HepG2 (cell line): ENCODE measurements around the gene GNA12. TPM values are rescaled to one million over a fixed set of nuclear protein-coding genes. Genes with fewer than 3 reads are reported as not detected.

ENCODE experiments used
- CEBPB ChIP-seq: IDR thresholded peaks from 2 replicates; pipeline ENCODE4 v1.6.1; 2011; ENCODE audit warnings: low read depth, low read length, improper control_type of control experiment, borderline replicate concordance
- DPF2 ChIP-seq: sonication (generic); formaldehyde crosslinking; IDR thresholded peaks from 2 replicates; pipeline ENCODE4 v1.4.0; 2020; ENCODE audit warnings: mild to moderate bottlenecking, low read depth, missing genetic modification reagents, borderline replicate concordance
- ETV6 ChIP-seq: sonication (generic); formaldehyde crosslinking; conservative IDR thresholded peaks from 2 replicates; pipeline ENCODE4 v1.4.0; 2020; ENCODE audit warnings: missing genetic modification reagents
- FOXA3 ChIP-seq: IDR thresholded peaks from 2 replicates; pipeline ENCODE4 v1.6.1; 2016; ENCODE audit warnings: missing genetic modification reagents, missing compliant biosample characterization
- FOXP1 ChIP-seq, 2 experiments: fragments of 450-650 bp in 1 of 2; IDR thresholded peaks; 2 replicates each; pipeline ENCODE4 v1.6.1; 2017 to 2018; ENCODE audit warnings: antibody characterized with exemption in 1 of 2
- HDAC1 ChIP-seq: sonication (generic); formaldehyde crosslinking; IDR thresholded peaks from 2 replicates; pipeline ENCODE4 v1.5.1; 2020; ENCODE audit warnings: mild to moderate bottlenecking, missing genetic modification reagents
- MIXL1 ChIP-seq: IDR thresholded peaks from 2 replicates; pipeline ENCODE4 v1.6.1; 2016
- NCOA1 ChIP-seq: sonication (generic); formaldehyde crosslinking; IDR thresholded peaks from 2 replicates; pipeline ENCODE4 v1.9.0; 2021; ENCODE audit warnings: missing genetic modification reagents
- SOX13 ChIP-seq, 3 experiments: fragments of 450-650 bp in 1 of 3; sonication (generic) in 1 of 3; formaldehyde crosslinking in 1 of 3; IDR thresholded peaks in 2 of 3; conservative IDR thresholded peaks in 1 of 3; 2 replicates each; pipeline versions ENCODE4 v1.5.0 to v1.6.1; 2016 to 2020; ENCODE audit warnings: antibody characterized with exemption in 1 of 3, mild to moderate bottlenecking in 1 of 3, missing compliant biosample characterization in 1 of 3, missing genetic modification reagents in 1 of 3, moderate library complexity in 1 of 3
- TEAD3 ChIP-seq: optimal IDR thresholded peaks from 2 replicates; pipeline ENCODE3; 2016; ENCODE audit warnings: borderline replicate concordance
- ZNF101 ChIP-seq: sonication (generic); formaldehyde crosslinking; IDR thresholded peaks from 2 replicates; pipeline ENCODE4 v1.4.0; 2020; ENCODE audit warnings: mild to moderate bottlenecking, low read depth, missing genetic modification reagents, borderline replicate concordance
- ZNF143 ChIP-seq: sonication (generic); formaldehyde crosslinking; IDR thresholded peaks from 2 replicates; pipeline ENCODE4 v1.4.0; 2020; ENCODE audit warnings: missing genetic modification reagents
- ZNF317 ChIP-seq: sonication (generic); formaldehyde crosslinking; IDR thresholded peaks from 2 replicates; pipeline ENCODE4 v1.5.0; 2020; ENCODE audit warnings: mild to moderate bottlenecking, missing genetic modification reagents
- ZNF709 ChIP-seq: sonication (generic); formaldehyde crosslinking; IDR thresholded peaks from 2 replicates; pipeline ENCODE4 v1.5.0; 2020; ENCODE audit warnings: mild to moderate bottlenecking, missing genetic modification reagents
- ZSCAN29 ChIP-seq: sonication (generic); formaldehyde crosslinking; conservative IDR thresholded peaks from 2 replicates; pipeline ENCODE4 v1.4.0; 2020; ENCODE audit warnings: mild to moderate bottlenecking, missing genetic modification reagents
- polyA plus RNA-seq, 8 experiments: library from polyadenylated mRNA; depleted of rRNA in 3 of 8; stranded (reverse) in 7 of 8; unstranded in 1 of 8; fragments of >200 nt; fragmentation: Illumina TruSeq in 4 of 8; extraction: Trizol in 4 of 8; gene quantifications; 2 replicates each; pipeline versions ENCODE4 v1.2.1 to v1.2.3, GENCODE V29; 2011 to 2016; ENCODE audit warnings: low read depth in 4 of 8, missing spikeins in 1 of 8, mixed read lengths in 1 of 8; ENCODE audit not compliant: insufficient read depth in 1 of 8
- total RNA-seq, 5 experiments: library from RNA; depleted of rRNA; stranded (reverse); fragments of >200 nt; fragmentation: Illumina TruSeq; extraction: Trizol; gene quantifications; 2 replicates each; pipeline ENCODE4 v1.2.3, GENCODE V29; 2016; ENCODE audit warnings: low read depth in 1 of 5
- TF ChIP-seq, protein P1 (sequence below): sonication (generic); formaldehyde crosslinking; IDR thresholded peaks from 2 replicates; pipeline ENCODE4 v1.9.0; 2022; ENCODE audit warnings: missing genetic modification reagents, mild to moderate bottlenecking, borderline replicate concordance
- TF ChIP-seq, protein P2 (sequence below): sonication (generic); formaldehyde crosslinking; IDR thresholded peaks from 2 replicates; pipeline ENCODE4 v1.8.1; 2023; ENCODE audit warnings: mild to moderate bottlenecking, inconsistent platforms, moderate library complexity, missing genetic modification reagents, borderline replicate concordance
- TF ChIP-seq, protein P3 (sequence below): sonication (generic); formaldehyde crosslinking; IDR thresholded peaks from 2 replicates; pipeline ENCODE4 v1.4.0; 2020; ENCODE audit warnings: mild to moderate bottlenecking, missing genetic modification reagents, borderline replicate concordance
- TF ChIP-seq, protein P4 (sequence below): sonication (generic); IDR thresholded peaks from 2 replicates; pipeline ENCODE4 v1.6.1; 2016; ENCODE audit warnings: low read depth, borderline replicate concordance
- TF ChIP-seq, protein P5 (sequence below): sonication (generic); formaldehyde crosslinking; IDR thresholded peaks from 2 replicates; pipeline ENCODE4 v1.5.0; 2020; ENCODE audit warnings: missing genetic modification reagents

The GNA12 gene
- total and polyA plus RNA-seq, 2 of the 13 experiments (the other 11 are each of a cell fraction or from before 2014, with no cell fraction given), result 16.2 to 50.9 TPM

DNA sequence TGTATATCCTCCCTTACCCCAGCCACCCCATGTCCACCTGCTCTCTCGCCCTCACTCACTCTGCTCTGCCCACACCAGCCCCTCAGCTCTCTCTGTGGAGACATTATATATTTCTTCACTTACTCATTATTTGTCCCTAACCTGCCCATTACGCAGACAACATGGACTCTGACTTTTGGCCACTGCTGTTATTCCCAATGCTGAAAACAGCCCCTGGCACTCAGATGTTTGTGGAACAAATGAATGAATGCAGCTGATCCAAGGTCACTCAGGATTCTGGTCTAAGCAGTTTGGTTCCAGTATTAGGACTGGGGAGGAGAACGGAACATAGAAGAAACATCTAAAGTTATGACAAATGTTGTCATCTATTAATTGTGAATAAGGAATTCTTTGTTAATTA lies 26.7 kb downstream of the GNA12 start (continued):
- no peak for TF ChIP-seq ZNF317 (CRISPR knock-in tag)
- TF ChIP-seq, protein P1, sequence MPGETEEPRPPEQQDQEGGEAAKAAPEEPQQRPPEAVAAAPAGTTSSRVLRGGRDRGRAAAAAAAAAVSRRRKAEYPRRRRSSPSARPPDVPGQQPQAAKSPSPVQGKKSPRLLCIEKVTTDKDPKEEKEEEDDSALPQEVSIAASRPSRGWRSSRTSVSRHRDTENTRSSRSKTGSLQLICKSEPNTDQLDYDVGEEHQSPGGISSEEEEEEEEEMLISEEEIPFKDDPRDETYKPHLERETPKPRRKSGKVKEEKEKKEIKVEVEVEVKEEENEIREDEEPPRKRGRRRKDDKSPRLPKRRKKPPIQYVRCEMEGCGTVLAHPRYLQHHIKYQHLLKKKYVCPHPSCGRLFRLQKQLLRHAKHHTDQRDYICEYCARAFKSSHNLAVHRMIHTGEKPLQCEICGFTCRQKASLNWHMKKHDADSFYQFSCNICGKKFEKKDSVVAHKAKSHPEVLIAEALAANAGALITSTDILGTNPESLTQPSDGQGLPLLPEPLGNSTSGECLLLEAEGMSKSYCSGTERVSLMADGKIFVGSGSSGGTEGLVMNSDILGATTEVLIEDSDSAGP (CRISPR knock-in tag), result no peak
- no peak for TF ChIP-seq ZNF101 (CRISPR knock-in tag)
- TF ChIP-seq ETV6 (CRISPR knock-in tag), result no peak
- peak; percentile 45 for TF ChIP-seq TEAD3 (CRISPR knock-in tag)
- TF ChIP-seq HDAC1 (CRISPR knock-in tag), result peak; percentile 22; the same call in 1 of the 2 replicates
- TF ChIP-seq FOXA3, result peak; percentile 58
- peak; percentile 36; the same call in 1 of the 2 replicates for TF ChIP-seq DPF2 (CRISPR knock-in tag)
- TF ChIP-seq, protein P2, sequence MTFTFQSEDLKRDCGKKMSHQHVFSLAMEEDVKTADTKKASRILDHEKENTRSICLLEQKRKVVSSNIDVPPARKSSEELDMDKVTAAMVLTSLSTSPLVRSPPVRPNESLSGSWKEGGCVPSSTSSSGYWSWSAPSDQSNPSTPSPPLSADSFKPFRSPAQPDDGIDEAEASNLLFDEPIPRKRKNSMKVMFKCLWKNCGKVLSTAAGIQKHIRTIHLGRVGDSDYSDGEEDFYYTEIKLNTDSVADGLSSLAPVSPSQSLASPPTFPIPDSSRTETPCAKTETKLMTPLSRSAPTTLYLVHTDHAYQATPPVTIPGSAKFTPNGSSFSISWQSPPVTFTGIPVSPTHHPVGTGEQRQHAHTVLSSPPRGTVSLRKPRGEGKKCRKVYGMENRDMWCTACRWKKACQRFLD (CRISPR knock-in tag), result no peak
- TF ChIP-seq, protein P3, sequence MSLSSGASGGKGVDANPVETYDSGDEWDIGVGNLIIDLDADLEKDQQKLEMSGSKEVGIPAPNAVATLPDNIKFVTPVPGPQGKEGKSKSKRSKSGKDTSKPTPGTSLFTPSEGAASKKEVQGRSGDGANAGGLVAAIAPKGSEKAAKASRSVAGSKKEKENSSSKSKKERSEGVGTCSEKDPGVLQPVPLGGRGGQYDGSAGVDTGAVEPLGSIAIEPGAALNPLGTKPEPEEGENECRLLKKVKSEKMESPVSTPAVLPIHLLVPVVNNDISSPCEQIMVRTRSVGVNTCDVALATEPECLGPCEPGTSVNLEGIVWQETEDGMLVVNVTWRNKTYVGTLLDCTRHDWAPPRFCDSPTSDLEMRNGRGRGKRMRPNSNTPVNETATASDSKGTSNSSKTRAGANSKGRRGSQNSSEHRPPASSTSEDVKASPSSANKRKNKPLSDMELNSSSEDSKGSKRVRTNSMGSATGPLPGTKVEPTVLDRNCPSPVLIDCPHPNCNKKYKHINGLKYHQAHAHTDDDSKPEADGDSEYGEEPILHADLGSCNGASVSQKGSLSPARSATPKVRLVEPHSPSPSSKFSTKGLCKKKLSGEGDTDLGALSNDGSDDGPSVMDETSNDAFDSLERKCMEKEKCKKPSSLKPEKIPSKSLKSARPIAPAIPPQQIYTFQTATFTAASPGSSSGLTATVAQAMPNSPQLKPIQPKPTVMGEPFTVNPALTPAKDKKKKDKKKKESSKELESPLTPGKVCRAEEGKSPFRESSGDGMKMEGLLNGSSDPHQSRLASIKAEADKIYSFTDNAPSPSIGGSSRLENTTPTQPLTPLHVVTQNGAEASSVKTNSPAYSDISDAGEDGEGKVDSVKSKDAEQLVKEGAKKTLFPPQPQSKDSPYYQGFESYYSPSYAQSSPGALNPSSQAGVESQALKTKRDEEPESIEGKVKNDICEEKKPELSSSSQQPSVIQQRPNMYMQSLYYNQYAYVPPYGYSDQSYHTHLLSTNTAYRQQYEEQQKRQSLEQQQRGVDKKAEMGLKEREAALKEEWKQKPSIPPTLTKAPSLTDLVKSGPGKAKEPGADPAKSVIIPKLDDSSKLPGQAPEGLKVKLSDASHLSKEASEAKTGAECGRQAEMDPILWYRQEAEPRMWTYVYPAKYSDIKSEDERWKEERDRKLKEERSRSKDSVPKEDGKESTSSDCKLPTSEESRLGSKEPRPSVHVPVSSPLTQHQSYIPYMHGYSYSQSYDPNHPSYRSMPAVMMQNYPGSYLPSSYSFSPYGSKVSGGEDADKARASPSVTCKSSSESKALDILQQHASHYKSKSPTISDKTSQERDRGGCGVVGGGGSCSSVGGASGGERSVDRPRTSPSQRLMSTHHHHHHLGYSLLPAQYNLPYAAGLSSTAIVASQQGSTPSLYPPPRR (CRISPR knock-in tag), result no peak
- TF ChIP-seq, protein P4, sequence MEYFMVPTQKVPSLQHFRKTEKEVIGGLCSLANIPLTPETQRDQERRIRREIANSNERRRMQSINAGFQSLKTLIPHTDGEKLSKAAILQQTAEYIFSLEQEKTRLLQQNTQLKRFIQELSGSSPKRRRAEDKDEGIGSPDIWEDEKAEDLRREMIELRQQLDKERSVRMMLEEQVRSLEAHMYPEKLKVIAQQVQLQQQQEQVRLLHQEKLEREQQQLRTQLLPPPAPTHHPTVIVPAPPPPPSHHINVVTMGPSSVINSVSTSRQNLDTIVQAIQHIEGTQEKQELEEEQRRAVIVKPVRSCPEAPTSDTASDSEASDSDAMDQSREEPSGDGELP, result peak; percentile 74; the same call in 1 of the 2 replicates
- TF ChIP-seq ZNF709, result no peak
- no peak for TF ChIP-seq SOX13 (IDR thresholded peaks at IDR 0.05)
- TF ChIP-seq SOX13 (CRISPR knock-in tag; conservative IDR thresholded peaks at IDR 0.05 in 1 of 2, IDR thresholded peaks at IDR 0.05 in 1 of 2), result peak in 1 of 2 experiments; percentile 57; a peak in 1 of 4 replicates
- 0 out of 2 replicates have a peak, but pooled peaks have one; percentile 29 for TF ChIP-seq ZSCAN29 (CRISPR knock-in tag)
- TF ChIP-seq MIXL1 (CRISPR knock-in tag), result peak; percentile 78
- no peak for TF ChIP-seq NCOA1 (CRISPR knock-in tag)
- TF ChIP-seq, protein P5, sequence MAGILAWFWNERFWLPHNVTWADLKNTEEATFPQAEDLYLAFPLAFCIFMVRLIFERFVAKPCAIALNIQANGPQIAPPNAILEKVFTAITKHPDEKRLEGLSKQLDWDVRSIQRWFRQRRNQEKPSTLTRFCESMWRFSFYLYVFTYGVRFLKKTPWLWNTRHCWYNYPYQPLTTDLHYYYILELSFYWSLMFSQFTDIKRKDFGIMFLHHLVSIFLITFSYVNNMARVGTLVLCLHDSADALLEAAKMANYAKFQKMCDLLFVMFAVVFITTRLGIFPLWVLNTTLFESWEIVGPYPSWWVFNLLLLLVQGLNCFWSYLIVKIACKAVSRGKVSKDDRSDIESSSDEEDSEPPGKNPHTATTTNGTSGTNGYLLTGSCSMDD, result no peak
- TF ChIP-seq FOXP1 (IDR thresholded peaks at IDR 0.05), result no peak
- peak; percentile 56; the same call in 1 of the 2 replicates for TF ChIP-seq FOXP1 (CRISPR knock-in tag; IDR thresholded peaks at IDR 0.05)
- TF ChIP-seq CEBPB, result no peak
- TF ChIP-seq ZNF143 (CRISPR knock-in tag), result no peak
